ENCODE measurements around the gene OPHN1. TPM values are rescaled to one million over a fixed set of nuclear protein-coding genes. Genes with fewer than 3 reads are reported as not detected.
"Not testable (repeated sequence)": the region's sequence is repeated elsewhere in the genome, so short reads cannot be mapped to it uniquely, and the experiment has no call there.

The OPHN1 gene
- total RNA-seq, 1 donor, result 6.9 TPM

- Histone ChIP-seq H3K4me3 (ENCODE audit: insufficient read depth, low read length) (no peak overlapping the region), H2AFZ (ENCODE audit: low read length) (no peak overlapping the region), H3K36me3 (ENCODE audit: insufficient read depth, low read length) (no peaks in the 10 kb centered on the region), H3K27ac (ENCODE audit: low read depth, low read length) (no peak overlapping the region), H3K4me2 (ENCODE audit: insufficient read depth, low read length) (no peak overlapping the region), H3K27me3 (ENCODE audit: insufficient read depth, low read length) (no peaks in the 10 kb centered on the region), H3K4me1 (ENCODE audit: insufficient read depth, low read length) (no peaks in the 10 kb centered on the region), H3K9me3 (ENCODE audit: low read depth, low read length) (no peaks in the 10 kb centered on the region), H3K79me2 (ENCODE audit: insufficient read depth, low read length) (no peaks in the 10 kb centered on the region), H4K20me1 (ENCODE audit: insufficient read depth, low read length) (peaks cover 3% of the 10 kb centered on the region)
- TF ChIP-seq, protein P1, sequence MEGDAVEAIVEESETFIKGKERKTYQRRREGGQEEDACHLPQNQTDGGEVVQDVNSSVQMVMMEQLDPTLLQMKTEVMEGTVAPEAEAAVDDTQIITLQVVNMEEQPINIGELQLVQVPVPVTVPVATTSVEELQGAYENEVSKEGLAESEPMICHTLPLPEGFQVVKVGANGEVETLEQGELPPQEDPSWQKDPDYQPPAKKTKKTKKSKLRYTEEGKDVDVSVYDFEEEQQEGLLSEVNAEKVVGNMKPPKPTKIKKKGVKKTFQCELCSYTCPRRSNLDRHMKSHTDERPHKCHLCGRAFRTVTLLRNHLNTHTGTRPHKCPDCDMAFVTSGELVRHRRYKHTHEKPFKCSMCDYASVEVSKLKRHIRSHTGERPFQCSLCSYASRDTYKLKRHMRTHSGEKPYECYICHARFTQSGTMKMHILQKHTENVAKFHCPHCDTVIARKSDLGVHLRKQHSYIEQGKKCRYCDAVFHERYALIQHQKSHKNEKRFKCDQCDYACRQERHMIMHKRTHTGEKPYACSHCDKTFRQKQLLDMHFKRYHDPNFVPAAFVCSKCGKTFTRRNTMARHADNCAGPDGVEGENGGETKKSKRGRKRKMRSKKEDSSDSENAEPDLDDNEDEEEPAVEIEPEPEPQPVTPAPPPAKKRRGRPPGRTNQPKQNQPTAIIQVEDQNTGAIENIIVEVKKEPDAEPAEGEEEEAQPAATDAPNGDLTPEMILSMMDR (IDR thresholded peaks at IDR 0.05; ENCODE audit: extremely low read depth, low read depth, low read length), result no peak
- DNase-seq (ENCODE audit: insufficient read length, low spot score, missing footprints), result no peak
These were observed 49.8 kb downstream of the OPHN1 start for GRCh38 chrX:68383540-68383939.

GRCh38 chrX:68377579-68377978, 55.7 kb downstream of the OPHN1 start:
- not testable (repeated sequence) for DNase-seq (ENCODE audit: insufficient read length, low spot score, missing footprints)

DNA sequence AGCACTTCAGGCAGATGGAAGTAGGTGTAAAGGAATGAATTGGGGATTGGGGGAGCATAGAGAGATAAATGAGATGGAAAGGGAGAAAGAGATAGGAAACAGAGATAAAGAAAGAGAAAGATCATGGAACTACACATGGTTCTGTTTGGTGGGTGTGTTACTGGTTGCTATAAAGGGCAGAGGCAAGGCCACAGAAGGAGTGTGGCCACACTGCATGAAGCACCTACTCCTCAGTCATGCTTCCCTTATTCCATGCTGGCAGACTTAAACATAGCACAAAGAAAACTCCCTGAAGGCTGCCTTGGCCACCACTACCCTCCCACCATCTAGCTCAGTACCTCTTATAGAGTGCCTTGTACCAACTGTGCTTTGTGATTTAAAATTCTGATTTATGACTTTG, 56.9 kb downstream of the OPHN1 start:
- no peak overlapping the region for H3K4me3 ChIP-seq (ENCODE audit: insufficient read depth, low read length)
- H3K9me3 ChIP-seq (ENCODE audit: low read depth, low read length), result no peaks in the 10 kb centered on the region
- DNase-seq (ENCODE audit: insufficient read length, low spot score, missing footprints), result no peak
- no peak overlapping the region for H3K4me2 ChIP-seq (ENCODE audit: insufficient read depth, low read length)
- no peak overlapping the region for H3K27ac ChIP-seq (ENCODE audit: low read depth, low read length)
- no peaks in the 10 kb centered on the region for H3K27me3 ChIP-seq (ENCODE audit: insufficient read depth, low read length)
- TF ChIP-seq, protein P1 (IDR thresholded peaks at IDR 0.05; ENCODE audit: extremely low read depth, low read depth, low read length), result no peak
- H3K79me2 ChIP-seq (ENCODE audit: insufficient read depth, low read length), result no peaks in the 10 kb centered on the region
- no peak overlapping the region for H2AFZ ChIP-seq (ENCODE audit: low read length)
- H4K20me1 ChIP-seq (ENCODE audit: insufficient read depth, low read length), result no peaks in the 10 kb centered on the region
- H3K36me3 ChIP-seq (ENCODE audit: insufficient read depth, low read length), result no peaks in the 10 kb centered on the region
- H3K4me1 ChIP-seq (ENCODE audit: insufficient read depth, low read length), result no peaks in the 10 kb centered on the region

More at GRCh38 chrX:68377579-68377978, 55.7 kb downstream of the OPHN1 start:
- not testable (repeated sequence) for H3K27me3 ChIP-seq (ENCODE audit: insufficient read depth, low read length); H3K79me2 ChIP-seq (ENCODE audit: insufficient read depth, low read length); H3K4me1 ChIP-seq (ENCODE audit: insufficient read depth, low read length); H3K27ac ChIP-seq (ENCODE audit: low read depth, low read length); H3K36me3 ChIP-seq (ENCODE audit: insufficient read depth, low read length); H2AFZ ChIP-seq (ENCODE audit: low read length); H3K9me3 ChIP-seq (ENCODE audit: low read depth, low read length); H3K4me3 ChIP-seq (ENCODE audit: insufficient read depth, low read length); H4K20me1 ChIP-seq (ENCODE audit: insufficient read depth, low read length); H3K4me2 ChIP-seq (ENCODE audit: insufficient read depth, low read length)

- Histone ChIP-seq H3K36me3 (ENCODE audit: insufficient read depth, low read length) (no peaks in the 10 kb centered on the region), H3K4me2 (ENCODE audit: insufficient read depth, low read length) (no peak overlapping the region), H4K20me1 (ENCODE audit: insufficient read depth, low read length) (no peaks in the 10 kb centered on the region)
These were observed 57.5 kb downstream of the OPHN1 start for GRCh38 chrX:68375803-68376202.

More at GRCh38 chrX:68375803-68376202, 57.5 kb downstream of the OPHN1 start:
- Histone ChIP-seq H3K27ac (ENCODE audit: low read depth, low read length) (no peak overlapping the region), H3K9me3 (ENCODE audit: low read depth, low read length) (no peaks in the 10 kb centered on the region), H3K4me3 (ENCODE audit: insufficient read depth, low read length) (no peak overlapping the region), H2AFZ (ENCODE audit: low read length) (no peak overlapping the region), H3K79me2 (ENCODE audit: insufficient read depth, low read length) (no peaks in the 10 kb centered on the region), H3K27me3 (ENCODE audit: insufficient read depth, low read length) (no peaks in the 10 kb centered on the region), H3K4me1 (ENCODE audit: insufficient read depth, low read length) (no peaks in the 10 kb centered on the region)
- TF ChIP-seq, protein P1 (IDR thresholded peaks at IDR 0.05; ENCODE audit: extremely low read depth, low read depth, low read length), result no peak
- DNase-seq (ENCODE audit: insufficient read length, low spot score, missing footprints), result no peak
